ENCODE data around the gene CWF19L2. TPM values are rescaled to one million over a fixed set of nuclear protein-coding genes. Genes with fewer than 3 reads are reported as not detected.
A peak's percentile ranks its signal among the peaks of the same experiment; 100 is the strongest.
"Not testable (repeated sequence)": the region's sequence is repeated elsewhere in the genome, so short reads cannot be mapped to it uniquely, and the experiment has no call there.

The CWF19L2 gene
- total RNA-seq, 1 experiment from 2014 or later: 9.4 TPM

GRCh38 chr11:107438148-107438547, 19.5 kb downstream of the CWF19L2 start:
- no peak for DNase-seq (ENCODE audit: low read depth)

GRCh38 chr11:107430525-107430924, 27.1 kb downstream of the CWF19L2 start:
- DNase-seq (ENCODE audit: low read depth): no peak

- no peak for DNase-seq (ENCODE audit: low read depth)
These were observed 29.9 kb downstream of the CWF19L2 start for GRCh38 chr11:107427569-107428180.

GRCh38 chr11:107413352-107413751, 44.3 kb downstream of the CWF19L2 start:
- no peak for DNase-seq (ENCODE audit: low read depth)

- no peak for DNase-seq (ENCODE audit: low read depth)
These were observed 48.8 kb downstream of the CWF19L2 start for GRCh38 chr11:107408762-107409211.

GRCh38 chr11:107405260-107405659, 52.4 kb downstream of the CWF19L2 start:
- DNase-seq (ENCODE audit: low read depth): no peak

GRCh38 chr11:107401131-107401530, 56.5 kb downstream of the CWF19L2 start:
- DNase-seq (ENCODE audit: low read depth): not testable (repeated sequence)

- no peak for DNase-seq (ENCODE audit: low read depth)
These were observed 60.3 kb downstream of the CWF19L2 start for GRCh38 chr11:107397357-107397756.

- DNase-seq (ENCODE audit: low read depth): no peak
These were observed 65.0 kb downstream of the CWF19L2 start for GRCh38 chr11:107392611-107393010.

GRCh38 chr11:107390701-107391100, 66.9 kb downstream of the CWF19L2 start:
- not testable (repeated sequence) for DNase-seq (ENCODE audit: low read depth)

GRCh38 chr11:107387666-107388065, 70.0 kb downstream of the CWF19L2 start:
- no peak for DNase-seq (ENCODE audit: low read depth)

- peak; percentile 69 for DNase-seq (ENCODE audit: low read depth)
These were observed 72.2 kb downstream of the CWF19L2 start for GRCh38 chr11:107385361-107385981.

GRCh38 chr11:107384144-107384852, 73.3 kb downstream of the CWF19L2 start:
- no peak for DNase-seq (ENCODE audit: low read depth)

GRCh38 chr11:107372439-107372838, 85.2 kb downstream of the CWF19L2 start:
- no peak for DNase-seq (ENCODE audit: low read depth)

- DNase-seq (ENCODE audit: low read depth): peak; percentile 48
These were observed 87.2 kb downstream of the CWF19L2 start for GRCh38 chr11:107370390-107370789.

GRCh38 chr11:107359701-107360100, 97.9 kb downstream of the CWF19L2 start:
- DNase-seq (ENCODE audit: low read depth): no peak

GRCh38 chr11:107357877-107358276, 99.7 kb downstream of the CWF19L2 start:
- no peak for DNase-seq (ENCODE audit: low read depth)

GRCh38 chr11:107354780-107355179, 102.8 kb downstream of the CWF19L2 start:
- no peak for DNase-seq (ENCODE audit: low read depth)

GRCh38 chr11:107337917-107338316, 119.7 kb downstream of the CWF19L2 start:
- no peak for DNase-seq (ENCODE audit: low read depth)

GRCh38 chr11:107331728-107332127, 125.9 kb downstream of the CWF19L2 start:
- no peak for DNase-seq (ENCODE audit: low read depth)

GRCh38 chr11:107329164-107329563, 128.5 kb downstream of the CWF19L2 start:
- no peak for DNase-seq (ENCODE audit: low read depth)

- no peak for DNase-seq (ENCODE audit: low read depth)
These were observed 141.2 kb downstream of the CWF19L2 start for GRCh38 chr11:107316426-107316825.

- DNase-seq (ENCODE audit: low read depth): no peak
These were observed 149.6 kb downstream of the CWF19L2 start for GRCh38 chr11:107307991-107308390.
